Sigmoid colon (tissue), 3 donors: ENCODE data around the gene GPR18.

ENCODE experiments used
- CTCF ChIP-seq, 4 experiments: fragments of 450-650 bp in 3 of 4; fragments of 200-600 bp in 1 of 4; IDR thresholded peaks; one replicate each; pipeline ENCODE4 v1.5.1; 2016 to 2019; ENCODE audit warnings: antibody characterized with exemption in 4 of 4, mild to moderate bottlenecking in 3 of 4, moderate library complexity in 2 of 4
- POLR2A ChIP-seq, 2 donors: fragments of 450-650 bp; IDR thresholded peaks; one replicate each; pipeline ENCODE4 v1.6.1; 2016; ENCODE audit warnings: antibody characterized with exemption in 2 of 2, mild to moderate bottlenecking in 2 of 2, moderate library complexity in 2 of 2

DNA sequence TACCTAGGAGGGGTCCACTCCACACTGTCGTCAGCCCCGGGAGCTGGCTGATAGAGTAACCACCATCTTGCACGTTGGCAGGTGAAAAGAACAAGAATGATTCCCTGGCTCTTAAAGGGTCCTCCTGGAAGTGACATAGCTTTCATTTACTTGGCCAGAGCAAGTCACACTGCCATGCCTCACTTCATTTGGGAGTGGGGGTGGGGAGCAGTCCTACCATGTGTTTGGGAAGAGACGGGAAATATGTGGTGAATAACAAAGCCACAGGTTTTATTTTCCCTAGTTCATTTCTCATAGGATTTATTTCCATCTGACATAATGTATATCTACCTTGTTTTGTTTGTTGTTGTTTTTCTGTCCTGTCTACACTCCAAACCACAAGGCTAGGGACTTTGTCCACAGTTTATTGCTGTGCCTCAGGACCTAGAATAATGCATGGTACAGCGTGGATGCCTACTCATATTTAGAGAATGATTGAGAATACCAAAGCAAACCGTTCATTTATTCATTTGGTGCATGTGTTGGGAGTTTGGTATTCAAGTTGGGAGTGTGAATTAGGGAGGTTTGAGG lies 30.8 kb downstream of the GPR18 start:
- TF ChIP-seq CTCF (IDR thresholded peaks at IDR 0.05), result no peak
- TF ChIP-seq POLR2A (IDR thresholded peaks at IDR 0.05), result no peak
